Posterior cingulate gyrus (tissue), 11 donors: ENCODE data around the gene KCNIP4.

ENCODE experiments used
- DNase-seq, 10 donors: peaks; one replicate each; pipeline versions ENCODE4 v3.0.0 to v3.0.0-alpha.2; 2020 to 2021; ENCODE audit warnings: mixed read lengths in 3 of 10
- intact Hi-C: fragments of 100-400 bp; cut with DNase I; formaldehyde crosslinking; loops from one replicate; pipeline ENCODE4 v1.15.1; 2023

KCNIP4 gene

DNA sequence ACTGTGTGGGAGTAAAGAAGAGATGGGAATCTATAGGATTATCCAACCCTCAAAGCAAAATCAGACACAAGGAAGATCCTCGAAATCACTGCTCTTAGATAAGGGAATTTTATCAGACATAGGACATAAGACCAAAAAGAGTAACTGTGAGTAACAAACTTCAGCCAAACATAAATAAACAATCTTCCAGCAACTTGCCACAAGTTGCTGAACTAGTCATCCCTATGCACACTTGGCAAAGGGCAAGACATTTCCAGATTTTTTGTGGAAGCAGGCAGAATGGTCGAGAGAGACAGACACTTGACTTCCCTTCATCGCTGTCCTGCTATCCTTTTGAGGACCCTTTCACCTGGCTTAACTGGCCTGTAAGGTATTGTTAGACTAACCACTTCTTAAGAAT lies 89.6 kb downstream of the KCNIP4 start:
- no peak for DNase-seq
- intact Hi-C loops, result no loop called here

DNA sequence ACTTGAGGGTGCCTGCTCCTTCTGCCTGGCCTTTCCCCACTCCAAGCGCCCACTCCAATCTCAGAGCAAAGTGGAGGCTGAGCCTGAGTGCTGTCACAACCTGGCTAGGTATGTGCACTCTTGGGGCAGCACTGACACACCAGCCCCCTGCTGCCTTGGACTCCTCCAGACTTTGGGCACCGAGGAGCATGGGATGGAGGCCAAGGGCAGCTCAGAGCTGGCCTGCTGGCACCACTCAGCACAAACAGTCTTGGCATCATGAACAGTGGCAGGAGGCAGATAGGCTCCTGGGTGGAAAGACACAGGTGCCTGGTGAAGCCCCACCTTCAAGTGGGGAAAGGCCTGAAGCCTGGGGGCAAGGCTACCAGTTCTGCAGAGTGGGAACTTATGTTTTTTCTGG lies 91.8 kb downstream of the KCNIP4 start:
- intact Hi-C loops, result no loop called here
- DNase-seq, result peak in 2 of 10 donors; percentile 50 to 72

DNA sequence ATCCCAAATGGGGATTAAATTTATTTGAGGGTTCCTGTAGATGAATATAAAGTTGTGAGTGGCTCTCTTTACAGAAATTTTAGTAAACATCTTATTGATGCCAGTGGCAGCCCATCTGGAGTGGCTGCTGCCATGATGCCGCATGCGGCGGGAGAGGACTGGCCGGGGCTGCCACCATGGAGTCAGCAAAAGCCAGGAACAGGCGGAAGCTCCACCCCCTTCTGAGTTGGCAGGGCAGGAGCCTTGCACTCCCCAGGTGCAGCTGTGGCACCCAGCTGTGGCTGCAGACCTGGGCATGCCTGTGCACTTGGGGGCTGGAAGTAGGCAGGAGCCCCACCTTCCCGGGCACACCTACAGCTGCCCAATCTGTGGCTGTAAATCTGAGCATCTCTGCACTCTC lies 92.3 kb downstream of the KCNIP4 start:
- intact Hi-C loops, result no loop called here
- no peak for DNase-seq

DNA sequence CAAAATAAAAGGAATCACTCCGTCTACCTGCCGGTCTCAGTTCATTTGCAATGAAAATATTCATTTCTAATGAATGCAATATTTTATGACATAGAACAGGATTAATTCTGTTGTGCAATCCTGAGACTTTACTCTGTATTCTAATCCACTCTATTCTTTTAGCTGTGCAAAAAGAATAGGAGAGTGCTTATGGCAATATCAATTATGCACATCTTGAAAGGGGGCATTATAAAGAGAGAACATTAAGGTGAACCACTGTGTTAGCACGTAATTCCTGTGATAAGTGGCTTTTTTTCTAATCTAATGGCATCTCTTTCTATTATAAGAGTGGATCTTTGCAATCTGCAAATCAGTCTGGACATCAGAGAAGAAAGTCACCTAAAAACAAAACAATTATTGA lies 99.5 kb downstream of the KCNIP4 start:
- intact Hi-C loops, result no loop called here
- no peak for DNase-seq

DNA sequence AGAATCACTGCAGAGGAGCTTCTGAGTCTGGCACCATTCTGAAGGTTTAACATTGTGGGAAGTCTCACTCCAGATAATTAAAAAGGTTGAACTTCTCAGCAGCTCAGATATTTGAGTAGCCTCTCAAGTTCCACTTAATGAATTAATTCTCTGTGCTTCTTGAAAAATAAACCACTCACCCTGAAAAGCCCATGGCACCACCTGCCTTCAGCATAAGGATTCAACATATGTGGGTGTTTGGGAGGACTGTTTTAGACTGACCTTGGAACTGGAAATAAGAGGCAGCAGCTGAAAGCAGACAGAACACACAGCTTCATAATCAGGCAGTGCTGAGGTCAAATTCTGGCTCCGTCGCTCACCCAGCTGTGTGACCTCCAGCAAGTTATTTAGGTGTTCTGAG lies 100.6 kb downstream of the KCNIP4 start:
- intact Hi-C loops, result no loop called here
- peak in 1 of 10 donors; percentile 55 for DNase-seq

DNA sequence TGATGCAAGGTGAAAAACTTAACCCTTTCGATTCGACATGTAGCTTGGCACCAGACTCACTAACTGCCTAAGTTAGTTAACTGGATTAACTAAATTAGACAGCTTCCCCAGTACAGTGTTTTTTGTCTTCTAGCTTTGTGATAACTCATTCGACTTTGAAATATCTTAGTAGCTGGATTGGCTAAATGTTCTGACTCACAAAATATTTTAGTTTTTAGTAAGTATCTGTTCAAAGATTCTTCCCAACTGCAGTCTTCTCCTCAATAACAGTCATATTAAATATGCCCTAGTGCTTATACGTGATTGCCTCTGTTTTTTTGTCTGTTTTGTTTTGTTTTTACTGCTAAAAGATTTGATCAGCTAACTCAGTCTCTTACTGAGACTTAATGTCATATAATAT lies 102.9 kb downstream of the KCNIP4 start:
- intact Hi-C loops, result no loop called here
- no peak for DNase-seq

DNA sequence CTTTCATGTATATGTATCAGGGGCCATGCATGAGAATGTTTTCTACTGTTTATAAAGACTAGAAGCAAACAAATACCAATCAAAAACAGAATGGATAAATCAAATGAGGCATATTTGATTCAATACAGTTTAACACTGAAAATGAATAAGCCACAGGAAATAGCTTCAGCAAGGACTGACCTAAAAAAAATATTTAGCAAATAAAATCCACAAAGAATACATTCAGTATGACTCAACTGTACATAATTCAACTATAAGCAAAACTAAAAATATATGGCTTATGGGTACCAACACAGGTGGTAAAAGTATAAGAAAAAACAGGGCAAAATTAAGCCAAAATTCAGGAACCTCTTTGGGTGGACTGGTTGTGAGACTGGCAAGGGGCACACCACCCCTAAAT lies 112.9 kb downstream of the KCNIP4 start:
- intact Hi-C loops, result no loop called here
- DNase-seq, result no peak

DNA sequence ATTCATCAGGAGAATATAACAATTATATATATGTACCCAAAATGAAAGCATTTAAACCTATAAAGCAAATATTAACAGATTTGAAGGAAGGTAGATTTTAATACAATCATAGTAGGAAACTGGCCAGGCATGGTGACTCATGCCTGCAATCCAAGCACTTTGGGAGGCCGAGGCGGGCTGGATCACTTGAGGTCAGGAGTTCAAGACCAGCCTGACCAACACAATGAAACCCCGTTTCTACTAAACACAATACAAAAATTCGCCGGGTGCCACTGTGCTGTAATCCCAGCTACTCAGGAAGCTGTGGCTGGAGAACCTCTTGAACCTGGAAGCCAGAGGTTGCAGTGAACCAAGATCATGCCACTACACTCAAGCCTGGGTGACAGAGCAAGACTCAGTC lies 118.3 kb downstream of the KCNIP4 start:
- intact Hi-C loops, result no loop called here
- peak in 1 of 10 donors; percentile 41 for DNase-seq

DNA sequence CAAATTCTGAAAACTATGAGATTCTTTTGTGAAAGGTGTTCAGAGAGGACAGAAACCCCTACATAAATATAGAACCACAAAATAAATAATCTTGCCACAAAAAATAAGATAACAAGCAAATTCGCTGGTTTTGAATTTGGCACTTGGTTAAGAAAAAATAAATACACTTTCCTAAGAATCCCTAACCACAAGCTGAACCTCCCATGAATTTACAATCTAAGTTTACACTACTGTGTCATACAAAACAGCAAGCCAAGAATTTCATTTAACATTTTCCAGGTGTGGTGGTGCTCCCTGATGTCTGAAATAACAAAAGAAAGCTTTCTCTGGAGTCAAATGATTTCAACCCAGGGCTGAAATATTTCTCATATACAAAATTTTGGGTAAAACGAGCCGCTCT lies 121.0 kb downstream of the KCNIP4 start:
- DNase-seq, result no peak
- intact Hi-C loops, result no loop called here

DNA sequence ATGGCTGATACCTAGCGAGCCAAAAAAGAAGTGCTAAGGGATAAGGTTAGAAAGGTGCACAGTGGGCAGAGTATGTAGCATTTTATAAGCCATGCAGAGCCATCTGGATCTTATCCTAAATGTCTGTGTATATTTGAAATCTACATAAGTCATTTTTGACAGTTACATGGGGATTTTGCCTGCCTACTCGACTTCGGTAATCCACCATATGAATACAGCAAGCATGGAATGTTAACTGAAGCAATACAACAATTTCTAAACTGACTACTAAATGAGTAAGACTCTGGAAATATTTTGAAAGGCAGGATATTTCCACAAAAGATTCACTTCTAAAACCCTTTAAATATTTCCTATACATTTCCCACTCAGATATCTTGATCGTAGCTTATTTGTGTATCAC lies 122.5 kb downstream of the KCNIP4 start:
- intact Hi-C loops, result no loop called here
- no peak for DNase-seq

DNA sequence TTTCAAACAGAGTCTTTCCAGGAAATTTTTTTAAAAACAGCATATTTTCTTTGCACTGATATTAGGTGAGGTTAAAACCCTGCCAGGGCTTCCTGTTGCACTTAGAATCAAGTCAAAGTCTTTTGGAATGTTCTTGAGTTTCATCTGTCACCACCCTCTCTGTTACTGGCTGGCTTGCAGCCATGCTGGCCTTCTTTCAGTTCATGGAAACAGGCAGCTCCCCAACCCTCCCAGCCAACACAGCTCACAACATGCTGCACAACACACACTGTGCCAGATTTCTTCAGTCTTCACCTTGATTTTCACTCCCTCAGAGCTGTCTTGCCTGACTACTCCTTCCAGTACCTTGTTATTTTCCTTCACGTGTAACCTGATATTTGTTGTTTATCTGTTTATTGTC lies 129.5 kb downstream of the KCNIP4 start:
- DNase-seq, result peak in 5 of 10 donors; percentile 13 to 79 (median 37)

DNA sequence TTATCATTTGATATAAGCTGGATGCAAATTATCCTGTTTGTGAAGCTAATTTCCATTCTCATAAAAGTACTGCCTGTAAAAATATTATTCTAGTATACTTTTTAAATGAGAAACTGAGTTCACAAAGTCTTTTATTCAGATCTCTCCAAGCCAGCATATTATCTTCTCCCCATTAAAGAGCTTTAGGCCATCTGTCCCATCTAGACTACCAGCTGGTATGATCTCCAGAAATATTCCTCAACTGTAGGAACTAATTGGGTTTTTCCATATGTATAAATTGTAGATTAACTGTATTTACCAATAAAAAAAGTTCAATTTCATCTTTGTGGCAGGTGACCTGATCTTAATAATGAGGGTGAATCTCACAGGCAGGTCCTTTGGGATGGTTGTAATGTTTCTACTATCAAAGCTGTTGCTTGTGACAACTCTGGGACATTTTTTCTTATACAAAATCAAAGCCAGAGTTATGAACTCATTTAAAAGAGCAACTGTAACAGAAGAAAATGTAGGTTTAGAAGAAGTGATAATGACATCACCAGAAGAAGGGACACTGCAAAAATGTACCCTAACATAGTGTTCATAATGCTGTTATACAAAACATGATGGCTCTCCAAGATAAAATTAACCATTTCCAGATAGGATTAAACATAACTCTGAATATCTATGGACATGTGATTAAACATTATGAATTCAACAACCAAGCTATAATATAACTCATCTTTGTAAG lies 132.8 kb downstream of the KCNIP4 start:
- DNase-seq, result no peak

More for the DNA sequence above, 129.5 kb downstream of the KCNIP4 start:
- intact Hi-C loops, result no loop called here

DNA sequence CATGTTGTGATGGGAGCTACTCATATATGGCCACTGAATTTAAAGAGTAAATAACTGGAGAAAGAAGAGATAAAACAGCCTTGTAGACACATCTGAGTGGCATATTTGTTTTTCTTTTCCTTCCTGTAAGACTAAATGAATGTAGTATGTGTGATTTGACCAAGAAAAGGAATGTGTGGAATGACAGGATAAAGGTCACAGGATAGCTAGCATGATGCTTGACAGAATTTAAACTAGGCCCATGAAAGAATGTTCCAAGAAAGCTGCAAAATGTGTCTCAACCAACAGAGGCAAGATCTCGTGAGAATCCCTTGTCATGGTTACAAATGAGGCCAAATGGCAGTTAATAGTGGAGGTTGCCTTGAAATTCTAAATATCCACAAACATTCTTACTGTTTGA lies 137.0 kb downstream of the KCNIP4 start:
- intact Hi-C loops, result no loop called here

More for the DNA sequence above, 132.8 kb downstream of the KCNIP4 start:
- intact Hi-C loops, result no loop called here

DNA sequence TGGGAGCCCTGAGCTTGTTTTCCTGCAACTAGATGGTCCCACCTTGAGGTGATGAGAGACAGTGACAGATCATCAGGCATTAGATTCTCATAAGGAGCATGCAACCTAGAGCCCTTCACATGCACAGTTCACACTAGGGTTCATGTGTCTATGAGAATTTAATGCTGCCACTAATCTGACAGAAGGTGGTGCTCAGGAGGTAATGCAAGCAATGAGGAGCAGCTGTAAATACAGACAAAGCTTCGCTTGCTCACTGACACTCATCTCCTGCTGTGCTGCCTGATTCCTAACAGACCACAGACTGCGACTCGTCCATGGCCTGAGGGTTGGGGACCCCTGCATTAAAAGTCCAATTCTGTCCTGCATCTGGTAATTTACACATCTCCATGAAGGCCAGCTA lies 141.6 kb downstream of the KCNIP4 start:
- DNase-seq, result no peak
- intact Hi-C loops, result no loop called here

More for the DNA sequence above, 137.0 kb downstream of the KCNIP4 start:
- DNase-seq, result no peak

DNA sequence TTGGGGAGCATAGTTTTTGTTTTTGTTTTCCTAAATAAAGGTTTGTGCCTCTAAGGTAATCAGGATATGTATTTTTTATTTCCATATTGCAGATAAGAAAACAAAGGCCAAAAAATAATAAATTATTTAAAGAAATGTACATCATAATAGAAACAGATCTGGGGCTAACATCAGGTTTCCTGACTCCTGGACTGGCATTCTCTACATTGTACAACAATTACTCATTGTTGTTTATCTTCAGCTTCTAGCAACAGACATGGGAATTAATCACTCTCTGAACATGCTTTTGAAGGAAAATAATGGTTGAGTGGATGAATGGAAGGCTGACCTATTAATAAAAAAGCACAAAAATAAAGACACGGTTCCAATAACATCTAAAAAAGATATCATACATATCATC lies 146.2 kb downstream of the KCNIP4 start:
- intact Hi-C loops, result no loop called here
- no peak for DNase-seq

DNA sequence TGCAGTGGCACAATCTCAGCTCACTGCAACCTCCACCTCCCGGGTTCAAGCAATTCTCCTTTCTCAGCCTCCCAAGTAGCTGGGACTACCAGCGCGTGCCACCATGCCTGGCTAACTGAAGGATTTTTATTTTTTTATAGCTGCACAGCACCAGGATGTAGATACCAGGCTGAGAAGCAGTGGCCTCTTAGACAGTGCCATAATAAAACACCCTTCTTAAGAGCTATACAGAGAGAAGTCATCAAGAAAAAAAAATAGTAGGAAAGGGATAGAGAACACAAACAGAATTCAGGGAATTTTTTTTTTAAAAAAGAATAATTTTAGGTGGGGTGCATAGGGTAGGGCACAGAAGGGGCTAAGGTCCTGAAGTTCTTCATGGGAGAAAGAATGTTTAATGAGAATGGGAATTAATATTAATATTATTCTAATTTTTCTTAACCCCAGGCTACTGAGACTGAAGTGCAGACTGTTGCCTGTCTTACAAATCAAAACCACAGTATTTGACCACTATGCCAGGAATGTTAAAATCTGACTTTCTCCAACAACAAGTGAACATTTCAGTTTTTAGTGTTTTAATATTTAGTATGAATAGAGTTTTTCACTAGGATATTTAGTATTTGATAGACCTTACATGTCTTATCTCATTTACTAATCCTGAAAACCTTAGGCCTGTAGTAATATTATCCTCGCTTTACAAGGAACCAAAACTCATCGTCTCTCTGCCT lies 146.7 kb downstream of the KCNIP4 start:
- DNase-seq, result no peak
- intact Hi-C loops, result no loop called here

DNA sequence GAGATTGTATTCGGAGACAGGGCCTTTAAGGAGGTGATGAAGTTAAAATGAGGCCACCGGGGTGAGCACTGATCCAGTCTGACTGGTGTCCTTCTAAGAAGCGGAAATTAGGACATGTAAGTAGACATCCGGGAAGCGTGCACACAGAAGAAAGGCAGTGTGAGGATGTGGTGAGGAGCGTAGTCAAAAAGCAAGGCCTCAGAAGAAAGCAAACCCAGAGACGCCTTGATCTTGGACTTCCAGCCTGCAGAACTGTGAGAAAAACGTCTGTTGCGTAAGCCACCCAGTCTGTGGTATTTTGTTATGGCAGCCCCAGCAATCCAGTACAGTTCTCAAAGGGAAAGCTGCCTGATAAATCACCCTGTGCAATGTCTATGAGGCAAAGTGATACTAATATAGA lies 153.5 kb downstream of the KCNIP4 start:
- intact Hi-C loops, result no loop called here
- DNase-seq, result no peak

DNA sequence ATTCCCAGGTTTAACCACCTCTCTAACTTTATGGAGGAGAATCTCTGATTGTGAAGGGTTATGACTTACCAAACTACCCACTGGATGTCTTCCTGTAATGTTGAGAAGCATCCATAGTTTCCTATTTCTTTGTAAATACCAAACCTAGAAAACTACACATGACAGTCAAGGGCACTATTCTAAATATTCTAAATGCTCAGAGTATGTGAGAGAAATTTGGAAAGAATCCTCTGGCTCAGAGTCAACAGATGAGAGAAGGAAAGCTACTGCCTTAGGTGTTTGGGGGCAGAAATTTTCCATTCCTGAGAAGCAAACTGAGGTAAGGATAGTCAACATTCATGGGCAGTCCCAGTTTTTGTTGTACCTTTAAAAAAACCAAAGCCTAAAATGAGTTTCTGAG lies 155.8 kb downstream of the KCNIP4 start:
- intact Hi-C loops, result loop anchor here (5.0 kb wide), 1 partner anchor 155 kb away; the partner anchor contains the start of gene KCNIP4
- DNase-seq, result no peak

DNA sequence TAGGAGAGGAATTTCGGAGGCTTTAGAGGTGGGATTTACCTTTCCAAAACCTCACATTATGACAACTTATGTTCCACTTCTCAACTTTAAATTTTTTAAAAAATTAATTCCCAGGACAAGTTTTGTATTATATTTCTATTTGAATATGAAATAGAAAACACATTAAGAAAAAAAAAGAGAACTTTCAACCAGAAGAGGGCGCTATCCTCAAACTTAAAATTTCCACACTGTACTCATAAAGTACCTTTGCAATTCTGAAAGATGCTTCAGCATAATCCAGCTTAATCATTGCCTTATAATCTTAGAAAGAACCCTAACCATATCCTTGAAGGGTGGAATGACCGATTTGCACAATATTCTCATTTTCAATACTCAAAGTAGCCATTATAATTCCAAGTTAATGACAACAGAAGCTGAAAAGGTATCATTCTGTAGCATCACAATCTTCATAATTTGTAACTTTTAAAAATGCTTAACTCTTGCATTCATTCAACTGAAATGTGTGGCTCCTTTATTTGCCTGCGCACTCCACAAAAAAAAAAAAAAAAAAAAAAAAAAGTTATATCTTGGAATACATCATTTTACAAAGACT lies 158.0 kb downstream of the KCNIP4 start:
- intact Hi-C loops, result loop anchor here (2.0 to 5.0 kb wide), 2 partner anchors 157 to 900 kb away; partner anchors contain the start of gene KCNIP4
- no peak for DNase-seq

DNA sequence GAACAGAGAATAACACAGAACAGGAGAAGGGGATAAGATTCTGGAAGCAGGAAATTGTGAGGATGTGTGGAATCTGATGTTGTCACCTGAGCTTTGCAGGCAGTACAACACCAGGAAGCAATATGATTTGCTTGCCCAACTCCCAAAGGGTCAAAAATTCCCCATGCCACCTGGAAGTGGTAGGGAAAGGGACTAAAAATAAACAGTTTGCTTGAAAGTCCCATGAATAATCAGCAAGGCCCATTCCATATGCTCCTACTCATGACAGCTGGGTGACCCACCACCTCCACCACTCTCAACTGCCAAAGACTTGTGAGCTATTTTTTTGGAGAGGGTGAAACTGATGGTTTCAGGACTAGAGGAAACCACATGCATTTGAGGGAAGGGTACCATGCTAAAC lies 168.4 kb downstream of the KCNIP4 start:
- intact Hi-C loops, result no loop called here

DNA sequence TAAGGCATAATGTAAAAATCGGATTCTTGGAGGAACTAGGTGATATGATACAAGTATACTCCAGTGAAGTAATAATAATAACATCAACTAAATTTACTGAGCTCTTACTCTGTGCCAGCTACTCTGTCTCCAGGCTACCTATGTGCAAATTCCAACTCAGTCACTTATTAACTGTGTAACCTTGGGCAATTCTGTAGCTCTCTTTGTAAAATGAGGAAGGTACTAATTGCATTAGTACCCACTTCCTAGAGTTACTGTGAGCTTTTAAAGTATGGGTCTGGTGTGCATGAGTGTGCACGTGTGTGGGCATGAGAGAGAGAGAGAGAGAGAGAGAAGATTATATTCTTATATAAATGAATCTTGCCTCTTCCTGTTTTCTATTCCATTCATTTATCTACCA lies 169.9 kb downstream of the KCNIP4 start:
- intact Hi-C loops, result no loop called here
- DNase-seq, result no peak

More for the DNA sequence above, 168.4 kb downstream of the KCNIP4 start:
- no peak for DNase-seq

DNA sequence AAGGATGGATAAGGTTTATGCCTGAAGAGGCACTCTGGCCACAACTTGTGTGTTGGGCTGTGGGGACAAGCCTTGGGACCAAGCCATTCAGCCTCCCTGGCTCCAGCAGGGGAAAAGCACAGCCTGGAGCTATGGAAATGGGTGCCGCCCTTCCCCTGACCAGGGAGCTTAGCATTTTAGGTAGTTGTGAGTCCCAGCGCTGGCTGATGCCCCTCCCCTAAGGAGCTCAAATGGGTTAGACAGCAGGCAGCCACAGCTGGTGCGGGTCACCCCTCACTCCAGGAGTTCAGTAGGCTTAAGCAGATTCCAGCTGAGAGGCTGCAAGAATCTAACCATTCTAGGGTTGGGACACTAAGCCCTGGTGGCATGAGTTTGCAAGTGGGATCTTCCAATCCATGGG lies 172.9 kb downstream of the KCNIP4 start:
- intact Hi-C loops, result no loop called here
- no peak for DNase-seq
